WI38 (cell line): ENCODE measurements around the gene UNC13D.

ENCODE experiments used
- H3K4me3 ChIP-seq: 2 replicates; pipeline ENCODE4 v1.5.1; 2011; ENCODE audit warnings: low read depth, mild to moderate bottlenecking, control low read depth, low read length
- CTCF ChIP-seq: IDR thresholded peaks from 2 replicates; pipeline ENCODE4 v1.5.1; 2012; ENCODE audit warnings: low read depth, mild to moderate bottlenecking, control low read depth, low read length

The UNC13D gene

GRCh38 chr17:75845058-75845711 is 981 bp upstream of the UNC13D start:
- TF ChIP-seq CTCF, result peak; percentile 64
- no peak overlapping the region for H3K4me3 ChIP-seq

GRCh38 chr17:75844530-75845057 is 390 bp upstream of the UNC13D start:
- no peak for TF ChIP-seq CTCF
- no peak overlapping the region for H3K4me3 ChIP-seq

- no peak overlapping the region for H3K4me3 ChIP-seq
- no peak for TF ChIP-seq CTCF
Observed at GRCh38 chr17:75842963-75843576, 1.1 kb downstream of the UNC13D start.

- H3K4me3 ChIP-seq, result no peak overlapping the region
- no peak for TF ChIP-seq CTCF
Observed at GRCh38 chr17:75842411-75842810, 1.8 kb downstream of the UNC13D start.

GRCh38 chr17:75840799-75841164 is 3.4 kb downstream of the UNC13D start:
- TF ChIP-seq CTCF, result no peak
- H3K4me3 ChIP-seq, result no peak overlapping the region

GRCh38 chr17:75839942-75840798 is 4.0 kb downstream of the UNC13D start:
- no peak overlapping the region for H3K4me3 ChIP-seq
- no peak for TF ChIP-seq CTCF
